Lower leg skin (tissue), 4 donors: ENCODE data around the gene OR52A5. TPM values are rescaled to one million over a fixed set of nuclear protein-coding genes. Genes with fewer than 3 reads are reported as not detected.

Source experiments
- DNase-seq, 2 donors: peaks; one replicate each; pipeline ENCODE4 v3.0.0-alpha.2; 2019; ENCODE audit warnings: low spot score in 2 of 2
- H3K4me3 ChIP-seq: fragments of 200-600 bp; sonication (generic); 2 replicates; pipeline ENCODE4 v1.5.1; 2017; ENCODE audit warnings: mild to moderate bottlenecking, low read depth; ENCODE audit not compliant: poor library complexity, severe bottlenecking
- POLR2A ChIP-seq, 2 donors: fragments of 450-650 bp; IDR thresholded peaks; one replicate each; pipeline ENCODE4 v1.6.1; 2016 to 2017; ENCODE audit warnings: antibody characterized with exemption in 2 of 2, mild to moderate bottlenecking in 1 of 2, moderate library complexity in 1 of 2
- WGBS, 2 donors: methylation state at CpG; one replicate each; pipeline ENCODE4 v1.1.5; 2018; 5-methylcytosine and 5-hydroxymethylcytosine counted together
- intact Hi-C: fragments of 100-400 bp; cut with DNase I; formaldehyde crosslinking; loops from one replicate; pipeline ENCODE4 v1.15.0; 2023; ENCODE audit warnings: low total_unique reads
- total RNA-seq, 4 donors: library from RNA; depleted of rRNA; stranded (reverse); fragments of >200 nt; gene quantifications; one replicate each; pipeline ENCODE4 v1.1.0, GENCODE V29; 2016
- TF ChIP-seq, protein P1 (sequence below), 3 donors: fragments of 450-650 bp; IDR thresholded peaks; one replicate each; pipeline ENCODE4 v1.5.1; 2016; ENCODE audit warnings: antibody characterized with exemption in 3 of 3, mild to moderate bottlenecking in 3 of 3, moderate library complexity in 2 of 3

OR52A5 gene
- total RNA-seq, 4 donors from 2014 or later = not detected

GRCh38 chr11:5096011-5096410 lies 42.1 kb downstream of the OR52A5 start:
- TF ChIP-seq POLR2A (IDR thresholded peaks at IDR 0.05) = no peak
- TF ChIP-seq, protein P1, sequence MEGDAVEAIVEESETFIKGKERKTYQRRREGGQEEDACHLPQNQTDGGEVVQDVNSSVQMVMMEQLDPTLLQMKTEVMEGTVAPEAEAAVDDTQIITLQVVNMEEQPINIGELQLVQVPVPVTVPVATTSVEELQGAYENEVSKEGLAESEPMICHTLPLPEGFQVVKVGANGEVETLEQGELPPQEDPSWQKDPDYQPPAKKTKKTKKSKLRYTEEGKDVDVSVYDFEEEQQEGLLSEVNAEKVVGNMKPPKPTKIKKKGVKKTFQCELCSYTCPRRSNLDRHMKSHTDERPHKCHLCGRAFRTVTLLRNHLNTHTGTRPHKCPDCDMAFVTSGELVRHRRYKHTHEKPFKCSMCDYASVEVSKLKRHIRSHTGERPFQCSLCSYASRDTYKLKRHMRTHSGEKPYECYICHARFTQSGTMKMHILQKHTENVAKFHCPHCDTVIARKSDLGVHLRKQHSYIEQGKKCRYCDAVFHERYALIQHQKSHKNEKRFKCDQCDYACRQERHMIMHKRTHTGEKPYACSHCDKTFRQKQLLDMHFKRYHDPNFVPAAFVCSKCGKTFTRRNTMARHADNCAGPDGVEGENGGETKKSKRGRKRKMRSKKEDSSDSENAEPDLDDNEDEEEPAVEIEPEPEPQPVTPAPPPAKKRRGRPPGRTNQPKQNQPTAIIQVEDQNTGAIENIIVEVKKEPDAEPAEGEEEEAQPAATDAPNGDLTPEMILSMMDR (IDR thresholded peaks at IDR 0.05) = no peak
- WGBS, 2 donors = 84 to 87% methylated on average over 2 of the region's 2 CpGs
- H3K4me3 ChIP-seq = no peak overlapping the region
- intact Hi-C loops = no loop called here
- DNase-seq = no peak

GRCh38 chr11:5092821-5093585 lies 45.2 kb downstream of the OR52A5 start:
- H3K4me3 ChIP-seq = no peak overlapping the region
- no peak for TF ChIP-seq POLR2A (IDR thresholded peaks at IDR 0.05)
- TF ChIP-seq, protein P1 (IDR thresholded peaks at IDR 0.05) = no peak
- DNase-seq = no peak
- WGBS, 2 donors = 40 to 73% methylated on average over 8 of the region's 8 CpGs
- intact Hi-C loops = no loop called here

DNA sequence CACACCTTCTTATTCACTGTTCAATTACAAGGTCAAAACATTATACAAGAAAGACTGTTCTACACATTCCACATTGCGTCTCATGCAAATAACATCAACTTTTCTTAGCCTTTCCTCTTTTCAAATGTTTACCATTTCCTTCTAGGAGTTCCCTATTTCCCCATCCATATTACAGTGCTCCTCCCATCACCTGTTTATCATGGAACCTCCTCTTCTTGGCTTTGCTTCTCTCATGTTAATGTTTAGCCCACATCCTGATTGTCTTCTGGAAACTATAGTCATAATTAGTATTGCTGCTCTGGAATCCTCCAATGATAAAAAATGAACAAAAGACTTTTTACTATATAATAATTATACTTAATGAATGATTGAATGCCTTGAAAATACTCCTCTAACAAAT lies 47.5 kb downstream of the OR52A5 start:
- H3K4me3 ChIP-seq = no peak overlapping the region
- intact Hi-C loops = no loop called here
- no peak for DNase-seq
- TF ChIP-seq POLR2A (IDR thresholded peaks at IDR 0.05) = no peak
- TF ChIP-seq, protein P1 (IDR thresholded peaks at IDR 0.05) = no peak
- 88 to 89% methylated on average over 1 of the region's 1 CpG for WGBS, 2 donors

GRCh38 chr11:5088556-5088955 lies 49.6 kb downstream of the OR52A5 start:
- TF ChIP-seq, protein P1 (IDR thresholded peaks at IDR 0.05) = no peak
- TF ChIP-seq POLR2A (IDR thresholded peaks at IDR 0.05) = no peak
- DNase-seq = no peak
- intact Hi-C loops = no loop called here
- no peak overlapping the region for H3K4me3 ChIP-seq

GRCh38 chr11:5083602-5084001 lies 54.6 kb downstream of the OR52A5 start:
- intact Hi-C loops = no loop called here
- H3K4me3 ChIP-seq = no peak overlapping the region
- no peak for DNase-seq
- no peak for TF ChIP-seq POLR2A (IDR thresholded peaks at IDR 0.05)

GRCh38 chr11:5081405-5081804 lies 56.8 kb downstream of the OR52A5 start:
- WGBS, 2 donors = 71 to 79% methylated on average over 2 of the region's 2 CpGs
- H3K4me3 ChIP-seq = no peak overlapping the region
- intact Hi-C loops = no loop called here
- no peak for DNase-seq
- TF ChIP-seq POLR2A (IDR thresholded peaks at IDR 0.05) = no peak
- TF ChIP-seq, protein P1 (IDR thresholded peaks at IDR 0.05) = no peak

Other genes starting within 250 kb of the OR52A5 start
- gene OR51A7, start 234.6 kb downstream of the OR52A5 start, total RNA-seq = not detected
- gene OR51G2, start 219.0 kb downstream of the OR52A5 start, total RNA-seq = not detected
- gene OR51G1, start 214.0 kb downstream of the OR52A5 start, total RNA-seq = not detected
- not detected for gene OR51A4, start 190.8 kb downstream of the OR52A5 start, total RNA-seq
- gene OR51A2, start 182.6 kb downstream of the OR52A5 start, total RNA-seq = not detected
- gene OR51L1, start 143.5 kb downstream of the OR52A5 start, total RNA-seq = not detected
- not detected for gene OR52J3, start 91.8 kb downstream of the OR52A5 start, total RNA-seq
- 1 to 10 TPM in 1 of 4 donors, not detected in 3; 2.7 TPM for gene OR52E2, start 78.7 kb downstream of the OR52A5 start, total RNA-seq
- gene OR52E1, start 68.8 kb downstream of the OR52A5 start, total RNA-seq = not detected
- not detected for gene OR52A1, start 16.4 kb upstream of the OR52A5 start, total RNA-seq
- not detected for gene OR51V1, start 62.3 kb upstream of the OR52A5 start, total RNA-seq
- 10 to 100 TPM in 2 of 4 donors, 1 to 10 TPM in 1, under 1 TPM in 1; 0.56 to 65.8 (median 13.1) TPM for gene HBB, start 88.7 kb upstream of the OR52A5 start, total RNA-seq
- gene HBD, start 96.1 kb upstream of the OR52A5 start, total RNA-seq = not detected
- gene HBG1, start 111.5 kb upstream of the OR52A5 start, total RNA-seq = not detected
- not detected for gene HBG2, start 116.4 kb upstream of the OR52A5 start, total RNA-seq
- not detected for gene HBE1, start 131.6 kb upstream of the OR52A5 start, total RNA-seq
- not detected for gene OR51B4, start 163.6 kb upstream of the OR52A5 start, total RNA-seq
- not detected for gene OR51B2, start 185.9 kb upstream of the OR52A5 start, total RNA-seq
- gene OR51B5, start 205.2 kb upstream of the OR52A5 start, total RNA-seq = not detected
- not detected for gene OR51B6, start 213.2 kb upstream of the OR52A5 start, total RNA-seq
- not detected for gene OR51M1, start 245.5 kb upstream of the OR52A5 start, total RNA-seq